ENCODE measurements around the gene TMEM184C. TPM values are rescaled to one million over a fixed set of nuclear protein-coding genes. Genes with fewer than 3 reads are reported as not detected.

Gene TMEM184C
- total RNA-seq, 2 donors from 2014 or later, result 30.3 to 35.7 TPM

DNA sequence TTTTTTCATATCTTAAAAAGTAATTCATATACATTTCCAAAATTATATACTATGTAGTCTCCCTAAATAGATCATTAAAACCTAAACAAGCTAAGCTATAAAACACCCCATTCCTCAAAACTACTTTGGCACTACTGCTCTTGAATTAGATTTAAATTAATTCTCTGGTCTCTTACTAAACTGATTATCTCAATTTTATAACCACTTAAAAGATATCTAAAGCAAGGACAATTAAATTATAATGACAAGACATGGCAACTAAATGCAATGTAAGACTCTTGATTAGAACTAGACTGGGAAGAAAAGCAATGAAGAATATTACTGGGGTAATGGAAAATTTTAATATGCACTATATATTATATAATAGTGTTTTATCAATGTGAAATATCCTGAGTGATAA is 27.9 kb downstream of the TMEM184C start:
- no peak overlapping the region for H3K27ac Mint-ChIP-seq
- H3K36me3 ChIP-seq (ENCODE audit: control insufficient read depth, insufficient read depth, low read length), result peaks cover 13% of the 10 kb centered on the region
- peaks cover 6% of the 10 kb centered on the region for H3K9me3 Mint-ChIP-seq

DNA sequence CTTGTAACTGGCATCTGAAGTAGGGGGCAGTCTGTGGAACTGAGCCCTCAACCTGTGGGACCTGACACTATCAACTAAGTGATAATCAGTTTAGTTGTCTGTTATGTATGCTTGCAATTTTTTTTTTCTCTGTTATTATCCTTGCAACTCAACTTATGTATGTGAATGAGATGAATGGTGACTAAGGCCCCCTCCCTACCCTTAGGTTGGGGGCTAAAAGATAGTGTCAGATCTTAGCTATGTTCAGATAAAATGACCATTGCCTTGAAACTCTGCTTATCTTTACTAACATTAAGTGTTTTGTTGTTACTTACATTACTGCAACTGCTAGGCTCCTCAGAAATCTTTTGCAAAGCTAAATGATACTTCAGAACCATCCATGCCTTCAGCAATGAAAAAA is 31.5 kb downstream of the TMEM184C start:
- Histone ChIP-seq H3K36me3 (ENCODE audit: control insufficient read depth, insufficient read depth, low read length) (peaks cover 8% of the 10 kb centered on the region), H3K9ac (ENCODE audit: extremely low read depth, low read length, poor library complexity, severe bottlenecking) (no peak overlapping the region), H3K4me1 (ENCODE audit: control insufficient read depth, insufficient read depth, low read length) (peaks cover 5% of the 10 kb centered on the region), H3K27me3 (ENCODE audit: control insufficient read depth, insufficient read depth, low read length, poor library complexity, severe bottlenecking) (no peaks in the 10 kb centered on the region), H3K9me3 (ENCODE audit: control insufficient read depth, low read length) (no peaks in the 10 kb centered on the region), H3K4me3 (ENCODE audit: low read length) (peak overlapping the region; percentile 26), H3K27ac (ENCODE audit: low read depth, low read length) (no peak overlapping the region)
- Mint-ChIP-seq H3K4me1 (peaks cover 29% of the 10 kb centered on the region), H3K9me3 (peaks cover 6% of the 10 kb centered on the region), H3K36me3 (ENCODE audit: low read depth) (peaks cover 37% of the 10 kb centered on the region), H3K27ac (peak overlapping the region; percentile 78), H3K27me3 (ENCODE audit: insufficient read depth) (no peaks in the 10 kb centered on the region), H3K4me3 (no peak overlapping the region)
- no peak for DNase-seq
- TF ChIP-seq, protein P1, sequence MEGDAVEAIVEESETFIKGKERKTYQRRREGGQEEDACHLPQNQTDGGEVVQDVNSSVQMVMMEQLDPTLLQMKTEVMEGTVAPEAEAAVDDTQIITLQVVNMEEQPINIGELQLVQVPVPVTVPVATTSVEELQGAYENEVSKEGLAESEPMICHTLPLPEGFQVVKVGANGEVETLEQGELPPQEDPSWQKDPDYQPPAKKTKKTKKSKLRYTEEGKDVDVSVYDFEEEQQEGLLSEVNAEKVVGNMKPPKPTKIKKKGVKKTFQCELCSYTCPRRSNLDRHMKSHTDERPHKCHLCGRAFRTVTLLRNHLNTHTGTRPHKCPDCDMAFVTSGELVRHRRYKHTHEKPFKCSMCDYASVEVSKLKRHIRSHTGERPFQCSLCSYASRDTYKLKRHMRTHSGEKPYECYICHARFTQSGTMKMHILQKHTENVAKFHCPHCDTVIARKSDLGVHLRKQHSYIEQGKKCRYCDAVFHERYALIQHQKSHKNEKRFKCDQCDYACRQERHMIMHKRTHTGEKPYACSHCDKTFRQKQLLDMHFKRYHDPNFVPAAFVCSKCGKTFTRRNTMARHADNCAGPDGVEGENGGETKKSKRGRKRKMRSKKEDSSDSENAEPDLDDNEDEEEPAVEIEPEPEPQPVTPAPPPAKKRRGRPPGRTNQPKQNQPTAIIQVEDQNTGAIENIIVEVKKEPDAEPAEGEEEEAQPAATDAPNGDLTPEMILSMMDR (conservative IDR thresholded peaks at IDR 0.05), result no peak

More for the DNA sequence above, 27.9 kb downstream of the TMEM184C start:
- no peaks in the 10 kb centered on the region for H3K27me3 ChIP-seq (ENCODE audit: control insufficient read depth, insufficient read depth, low read length, poor library complexity, severe bottlenecking)
- no peaks in the 10 kb centered on the region for H3K9me3 ChIP-seq (ENCODE audit: control insufficient read depth, low read length)
- no peaks in the 10 kb centered on the region for H3K27me3 Mint-ChIP-seq (ENCODE audit: insufficient read depth)
- no peak overlapping the region for H3K27ac ChIP-seq (ENCODE audit: low read depth, low read length)
- no peak overlapping the region for H3K4me3 ChIP-seq (ENCODE audit: low read length)
- H3K4me1 Mint-ChIP-seq, result peaks cover 29% of the 10 kb centered on the region
- H3K9ac ChIP-seq (ENCODE audit: extremely low read depth, low read length, poor library complexity, severe bottlenecking), result no peak overlapping the region
- peaks cover 47% of the 10 kb centered on the region for H3K36me3 Mint-ChIP-seq (ENCODE audit: low read depth)
- no peak overlapping the region for H3K4me3 Mint-ChIP-seq
- H3K4me1 ChIP-seq (ENCODE audit: control insufficient read depth, insufficient read depth, low read length), result peaks cover 5% of the 10 kb centered on the region
- DNase-seq, result no peak
- TF ChIP-seq, protein P1 (conservative IDR thresholded peaks at IDR 0.05), result no peak

DNA sequence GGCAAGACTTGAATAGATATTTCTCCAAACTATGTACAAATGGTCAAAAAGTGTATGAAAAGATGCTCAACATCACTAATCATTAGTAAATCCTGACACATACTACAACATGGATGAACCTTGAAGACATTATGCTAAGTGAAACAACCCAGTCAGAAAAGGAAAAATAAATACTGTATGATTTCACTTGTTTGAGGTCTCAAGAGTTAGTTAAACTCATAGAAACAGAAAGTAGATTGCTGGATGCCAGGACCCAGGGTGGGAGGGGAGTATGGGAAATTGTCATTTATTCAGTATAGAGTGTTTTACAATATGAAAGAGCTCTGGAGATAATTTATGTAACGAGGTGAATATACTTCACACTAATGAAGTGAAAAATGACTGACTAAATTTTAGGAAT is 34.4 kb downstream of the TMEM184C start:
- peaks cover 5% of the 10 kb centered on the region for H3K4me1 ChIP-seq (ENCODE audit: control insufficient read depth, insufficient read depth, low read length)
- H3K27me3 ChIP-seq (ENCODE audit: control insufficient read depth, insufficient read depth, low read length, poor library complexity, severe bottlenecking), result no peaks in the 10 kb centered on the region
- no peaks in the 10 kb centered on the region for H3K9me3 ChIP-seq (ENCODE audit: control insufficient read depth, low read length)
- Mint-ChIP-seq H3K4me1 (peaks cover 14% of the 10 kb centered on the region), H3K27ac (no peak overlapping the region), H3K36me3 (ENCODE audit: low read depth) (peaks cover 54% of the 10 kb centered on the region), H3K9me3 (peaks cover 6% of the 10 kb centered on the region), H3K4me3 (no peak overlapping the region), H3K27me3 (ENCODE audit: insufficient read depth) (no peaks in the 10 kb centered on the region)
- no peak overlapping the region for H3K4me3 ChIP-seq (ENCODE audit: low read length)
- no peak overlapping the region for H3K27ac ChIP-seq (ENCODE audit: low read depth, low read length)
- peaks cover 20% of the 10 kb centered on the region for H3K36me3 ChIP-seq (ENCODE audit: control insufficient read depth, insufficient read depth, low read length)
- 100% methylated on average over 1 of the region's 1 CpG; no CpG with 5 or more reads in 1 of the 2 experiments for WGBS, 2 experiments (ENCODE audit: insufficient coverage in 1 of 2, insufficient read length in 1 of 2)
- no peak overlapping the region for H3K9ac ChIP-seq (ENCODE audit: extremely low read depth, low read length, poor library complexity, severe bottlenecking)
- DNase-seq, result no peak
- TF ChIP-seq, protein P1 (conservative IDR thresholded peaks at IDR 0.05), result no peak
